ENCODE measurements around the gene GAS2L2.
"Not testable (repeated sequence)": the region's sequence is repeated elsewhere in the genome, so short reads cannot be mapped to it uniquely, and the experiment has no call there.

GAS2L2 gene

DNA sequence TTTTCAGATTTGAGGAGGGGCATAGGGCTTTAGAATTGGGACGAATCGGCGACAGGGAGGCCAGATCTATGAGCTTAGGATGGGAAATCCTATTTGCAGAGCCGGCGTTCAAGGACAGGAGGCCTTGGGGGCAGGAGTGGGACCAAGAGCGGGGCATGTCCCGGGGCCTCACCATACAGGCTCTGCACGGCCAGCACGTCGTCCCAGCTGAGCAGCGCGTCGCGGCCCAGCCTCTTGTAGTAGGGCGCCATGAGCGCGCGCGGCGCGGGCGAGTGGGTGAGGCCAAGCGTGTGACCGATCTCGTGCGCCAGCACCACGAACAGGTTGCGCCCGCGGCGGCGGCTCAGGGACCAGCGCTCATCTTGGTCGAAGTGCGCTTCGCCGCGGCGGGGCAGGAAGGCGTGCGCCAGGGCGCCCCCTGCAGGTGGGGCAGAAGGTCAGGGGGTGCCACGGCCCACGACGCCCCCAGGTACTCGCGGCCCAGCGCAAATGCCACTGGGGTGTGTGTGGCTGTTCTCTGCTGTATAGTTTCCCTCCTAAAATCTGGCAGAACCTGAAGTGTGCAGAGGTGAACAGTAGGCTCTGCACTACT, 17.0 kb upstream of the GAS2L2 start:
- no peak for FAIRE-seq

DNA sequence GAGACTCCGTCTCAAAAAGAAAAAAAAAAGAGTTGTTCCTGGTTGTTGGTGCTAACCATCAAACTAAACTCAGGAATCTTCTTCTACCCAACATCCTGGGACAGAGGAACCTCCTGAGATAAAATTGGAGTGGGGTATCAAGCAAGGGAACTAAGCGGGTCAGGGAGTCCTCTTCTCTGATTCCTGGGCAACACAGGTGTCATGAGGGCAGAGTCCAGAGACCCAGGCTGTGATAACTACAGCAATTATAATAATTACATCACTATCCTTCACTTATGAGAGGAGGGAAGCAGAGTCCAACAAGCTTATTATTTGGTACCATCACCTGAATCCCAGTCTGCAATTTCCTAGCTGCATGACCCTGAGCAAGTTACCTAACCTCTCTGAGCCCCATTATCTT, 15.8 kb upstream of the GAS2L2 start:
- no peak for FAIRE-seq

DNA sequence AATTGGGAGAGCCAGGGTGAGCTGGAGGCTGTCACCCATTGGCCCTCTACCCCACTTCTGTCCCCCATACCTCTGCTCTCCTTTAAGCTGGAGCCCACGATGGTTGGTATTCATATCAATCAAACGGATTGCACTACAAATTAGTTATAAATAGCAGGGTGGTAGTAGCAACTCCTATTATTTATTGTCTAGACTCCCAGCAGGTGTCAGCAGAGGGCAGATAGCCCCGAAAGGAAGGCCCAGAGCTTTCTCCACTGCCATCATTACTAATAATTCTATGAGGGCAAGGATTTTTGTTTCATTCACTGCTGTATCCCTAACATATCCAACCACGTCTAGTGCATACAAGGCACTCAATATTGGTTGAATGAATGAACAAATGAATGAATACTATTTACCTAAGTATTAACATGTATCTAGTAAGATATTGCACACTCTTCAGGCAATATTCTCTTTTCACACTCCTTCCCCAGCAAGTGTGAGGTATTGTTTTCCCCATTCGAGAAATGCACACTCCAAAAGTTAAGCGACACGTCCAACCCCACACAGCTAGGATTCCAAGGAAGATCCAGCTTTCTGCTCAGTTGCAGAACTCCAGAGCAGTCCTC, 14.0 kb upstream of the GAS2L2 start:
- FAIRE-seq: no peak

DNA sequence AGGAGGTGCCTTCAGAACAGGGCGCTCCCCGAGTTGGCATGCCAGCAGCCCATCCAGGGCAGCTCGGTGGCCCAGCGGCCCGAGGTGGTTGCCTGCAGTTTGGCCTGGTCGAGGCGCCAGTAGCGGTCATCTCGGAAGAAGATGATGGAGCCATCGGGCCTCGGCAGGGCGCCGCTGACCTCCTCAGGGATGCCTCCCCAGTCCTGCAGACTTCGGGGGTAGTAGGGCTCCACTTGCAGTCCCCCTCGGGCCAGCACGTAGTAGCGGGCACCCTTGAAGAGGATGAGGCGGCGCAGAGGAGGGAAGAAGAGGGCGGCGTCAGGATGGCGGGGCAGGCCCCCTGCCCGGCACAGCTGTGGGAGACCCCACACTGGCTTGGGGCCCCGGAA, 13.4 kb upstream of the GAS2L2 start:
- FAIRE-seq: no peak

DNA sequence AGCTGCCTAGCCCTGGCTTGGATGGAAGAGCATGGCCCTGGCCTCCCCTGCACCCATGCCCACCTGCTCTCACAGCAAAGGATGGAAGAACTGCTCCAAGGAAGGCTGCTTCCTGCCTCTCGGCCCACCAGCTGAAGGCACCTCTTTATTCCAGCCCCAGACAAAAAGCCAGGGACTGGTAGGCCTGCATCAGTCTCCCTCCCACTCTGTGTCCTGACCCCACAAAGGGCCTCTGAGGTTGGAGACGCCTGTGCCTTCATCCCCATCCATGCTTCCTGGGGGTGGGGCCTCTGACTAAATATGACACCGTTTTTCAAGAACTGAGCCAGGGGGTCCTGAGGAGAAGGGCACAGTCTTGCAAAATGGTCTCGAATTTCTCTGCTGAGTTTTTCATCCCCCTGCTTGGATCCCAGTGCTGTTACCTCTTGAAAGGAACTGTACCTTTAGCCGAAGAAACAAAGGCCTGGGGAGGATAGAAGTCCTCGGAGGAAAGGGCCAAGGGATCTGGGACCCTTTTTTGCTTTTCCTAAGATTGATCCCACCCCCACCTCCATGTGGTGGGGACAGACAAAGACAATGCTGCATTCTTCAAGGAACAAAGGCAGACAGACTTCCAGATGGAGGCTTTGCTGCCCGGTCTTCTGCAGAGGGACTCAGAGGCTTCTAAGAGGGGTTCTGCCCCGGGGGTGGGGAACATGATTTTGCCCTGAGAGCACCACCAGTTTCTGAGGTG, 12.9 kb upstream of the GAS2L2 start:
- FAIRE-seq: no peak

DNA sequence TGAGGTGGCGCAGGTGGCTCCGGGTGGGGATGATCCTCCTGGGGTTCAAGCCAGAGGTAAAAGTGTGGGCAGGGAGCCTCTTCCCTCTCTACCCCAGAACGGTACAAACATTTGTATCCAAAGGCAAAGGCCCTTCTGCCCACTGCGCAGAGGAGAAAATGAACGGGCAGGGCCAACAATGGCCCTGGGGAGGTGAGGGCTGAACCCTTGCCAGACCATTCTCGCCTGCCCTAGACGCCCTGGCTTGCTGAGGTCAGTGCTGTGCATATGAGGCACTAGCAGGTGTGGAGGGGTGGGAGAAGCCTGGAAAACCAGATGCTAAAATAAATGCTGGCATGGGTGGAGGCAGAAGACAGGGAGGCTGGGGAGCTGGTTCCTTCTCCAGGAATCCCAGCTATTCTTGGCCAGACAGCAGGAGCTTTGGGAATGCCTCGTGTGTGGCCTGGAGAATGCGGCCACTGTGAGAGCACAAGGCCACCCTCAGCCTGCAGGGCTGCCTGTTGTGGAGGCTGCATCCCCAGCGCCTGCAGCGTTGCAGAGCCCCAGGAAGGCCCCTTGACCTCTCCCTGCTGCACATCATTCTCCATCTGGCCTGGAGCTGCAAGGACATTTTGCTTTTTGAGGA, 12.2 kb upstream of the GAS2L2 start:
- no peak for FAIRE-seq

DNA sequence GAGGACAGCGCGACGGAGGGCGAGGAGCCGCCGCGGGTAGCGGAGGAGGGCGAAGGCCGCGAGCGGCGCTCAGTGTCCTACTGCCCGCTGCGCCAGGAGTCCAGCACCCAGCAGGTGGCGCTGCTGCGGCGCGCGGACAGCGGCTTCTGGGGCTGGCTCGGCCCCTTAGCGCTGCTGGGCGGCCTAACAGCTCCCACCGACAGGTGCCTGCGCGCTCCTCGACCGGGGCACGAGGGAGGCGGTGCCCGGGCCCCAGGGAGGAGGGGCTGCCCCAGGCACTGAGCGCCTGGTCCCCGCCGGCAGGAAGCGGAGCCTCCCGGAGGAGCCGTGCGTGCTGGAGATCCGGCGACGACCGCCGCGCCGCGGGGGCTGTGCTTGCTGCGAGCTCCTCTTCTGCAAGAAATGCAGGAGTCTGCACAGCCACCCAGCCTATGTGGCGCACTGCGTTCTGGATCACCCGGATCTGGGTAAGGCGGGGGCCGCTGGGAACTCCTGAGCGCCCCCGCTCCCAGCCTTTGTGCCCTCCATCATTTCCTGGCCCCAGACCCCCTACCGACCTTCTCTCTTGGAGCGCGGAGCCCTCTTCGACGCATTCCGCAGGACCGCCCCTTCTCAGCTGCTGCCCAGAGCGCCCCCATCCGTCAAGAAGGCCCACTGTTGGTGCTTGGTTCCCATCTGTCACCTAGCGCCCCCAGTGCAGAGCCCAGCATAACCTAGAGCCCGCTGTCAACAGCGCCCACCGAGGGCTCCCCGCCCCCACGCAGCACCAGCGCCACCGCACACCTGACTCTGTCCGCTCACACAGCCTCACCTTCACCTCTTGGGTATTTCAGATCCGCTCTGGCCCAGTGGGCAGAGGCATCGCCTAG, 11.3 kb upstream of the GAS2L2 start:
- FAIRE-seq: no peak

DNA sequence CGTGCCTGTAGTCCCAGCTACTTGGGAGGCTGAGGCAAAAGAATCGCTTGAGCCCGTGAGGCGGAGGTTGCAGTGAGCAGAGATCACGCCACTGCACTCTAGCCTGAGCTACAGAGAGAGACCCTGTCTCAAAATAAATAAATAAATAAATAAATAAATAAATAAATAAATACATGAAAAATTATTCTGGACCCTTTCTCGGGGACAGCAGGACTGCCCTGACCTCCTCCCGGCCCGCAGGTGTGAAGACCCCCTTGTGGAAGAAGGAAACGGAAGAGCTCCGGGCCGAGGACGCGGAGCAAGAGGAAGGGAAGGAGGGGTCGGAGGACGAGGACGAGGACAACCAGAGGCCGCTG, 10.7 kb upstream of the GAS2L2 start:
- FAIRE-seq: no peak

DNA sequence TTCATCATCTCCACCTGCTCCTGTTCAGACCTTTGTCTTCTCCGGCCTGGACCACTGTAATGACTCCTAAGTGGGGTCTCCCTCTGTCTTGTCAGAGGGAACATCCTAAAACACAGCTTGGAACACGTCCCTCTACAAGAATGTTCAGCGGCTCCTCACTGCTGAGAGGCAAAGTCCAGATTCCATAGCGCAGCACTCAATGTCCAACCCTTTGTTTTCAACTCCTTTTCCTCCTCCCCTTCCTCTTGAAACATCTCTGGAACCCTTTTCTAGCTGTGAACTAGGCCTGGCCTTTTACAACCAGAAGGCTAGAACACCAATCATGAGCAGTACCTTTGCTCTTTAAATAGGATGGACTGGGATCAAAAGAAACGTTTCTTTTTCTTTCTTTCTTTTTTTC, 8.6 kb upstream of the GAS2L2 start:
- FAIRE-seq: no peak

DNA sequence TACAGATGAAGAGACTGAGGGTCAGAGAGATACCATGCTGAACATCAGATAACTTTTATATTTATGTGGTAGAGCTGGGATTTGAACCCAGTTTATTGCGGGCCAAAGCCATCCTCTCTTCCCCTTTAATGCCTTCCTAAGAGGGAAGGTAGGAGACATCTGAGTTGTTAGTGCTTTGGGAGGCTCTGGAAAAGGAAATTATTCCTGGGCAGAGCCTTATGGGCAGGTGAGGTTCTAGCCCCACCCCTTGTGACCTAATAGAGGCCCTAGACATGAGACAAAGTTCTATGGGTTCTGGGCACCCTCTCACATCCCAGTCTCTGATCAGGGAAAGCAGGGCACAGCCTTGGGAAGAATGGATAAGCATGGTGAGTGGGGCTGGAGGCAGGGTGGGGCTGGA, 7.5 kb upstream of the GAS2L2 start, which contains the start of gene C17orf50:
Gene C17orf50 (plus strand): TSS at position 301 of the 400 bp plus-strand sequence. CDS start 55 bp downstream, at position 356.
- no peak for FAIRE-seq

DNA sequence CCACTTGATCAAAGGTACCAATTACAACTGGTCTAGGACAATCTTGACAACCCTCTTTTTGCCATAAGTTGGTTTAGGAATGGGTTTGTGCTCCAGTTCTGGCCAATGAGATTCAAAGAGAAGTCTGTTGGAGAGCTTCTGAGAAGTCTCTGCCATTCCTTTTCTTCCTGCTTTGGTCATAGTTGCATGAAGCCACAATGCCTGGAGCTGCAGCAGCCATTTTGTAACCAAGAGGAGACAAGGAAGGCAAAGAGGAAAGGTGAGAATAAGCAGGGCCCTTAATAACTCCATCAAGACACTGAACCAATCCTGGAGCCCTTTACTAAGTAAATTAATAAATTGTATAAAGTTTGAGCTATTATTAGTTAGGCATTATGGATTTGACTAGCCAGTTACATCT, 4.2 kb upstream of the GAS2L2 start:
- no peak for FAIRE-seq

DNA sequence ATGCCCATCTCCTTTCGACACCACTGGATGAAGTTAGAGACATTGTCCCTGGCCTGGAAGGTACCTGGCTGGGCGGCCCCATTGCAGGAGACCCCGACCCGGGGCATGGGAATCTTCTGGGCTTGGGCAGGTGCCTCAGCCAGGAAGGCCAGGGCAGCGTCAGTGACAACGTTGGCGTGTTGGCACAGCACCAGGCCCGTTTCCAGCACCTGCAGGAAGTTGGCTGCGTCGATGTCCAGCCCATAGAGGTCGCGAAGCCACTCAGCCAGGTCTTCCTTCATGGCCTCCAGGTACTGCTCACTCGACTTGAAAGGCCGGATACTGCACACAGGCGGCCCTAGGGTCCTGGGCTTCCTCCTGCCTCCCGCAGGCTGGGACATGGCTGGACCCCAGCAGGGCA, 568 bp downstream of the GAS2L2 start:
- no peak for FAIRE-seq

DNA sequence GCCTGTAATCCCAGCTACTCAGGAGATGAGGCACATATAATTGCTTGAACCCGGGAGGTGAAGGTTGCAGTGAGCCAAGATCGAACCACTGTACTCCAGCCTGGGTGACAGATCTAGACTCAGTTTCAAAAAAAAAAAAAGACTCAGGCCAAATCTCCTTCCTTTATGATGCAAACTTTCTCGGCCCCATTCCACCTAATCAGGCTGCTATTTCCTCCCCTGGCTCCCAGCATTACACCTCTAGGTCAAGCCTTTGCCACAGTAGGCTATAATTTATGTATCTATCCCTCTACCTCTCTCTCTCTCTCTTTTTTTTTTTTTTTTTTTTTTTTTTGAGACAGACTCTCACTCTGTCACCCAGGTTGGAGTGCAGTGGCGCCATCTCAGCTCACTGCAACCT, 1.5 kb downstream of the GAS2L2 start:
- FAIRE-seq: not testable (repeated sequence)

DNA sequence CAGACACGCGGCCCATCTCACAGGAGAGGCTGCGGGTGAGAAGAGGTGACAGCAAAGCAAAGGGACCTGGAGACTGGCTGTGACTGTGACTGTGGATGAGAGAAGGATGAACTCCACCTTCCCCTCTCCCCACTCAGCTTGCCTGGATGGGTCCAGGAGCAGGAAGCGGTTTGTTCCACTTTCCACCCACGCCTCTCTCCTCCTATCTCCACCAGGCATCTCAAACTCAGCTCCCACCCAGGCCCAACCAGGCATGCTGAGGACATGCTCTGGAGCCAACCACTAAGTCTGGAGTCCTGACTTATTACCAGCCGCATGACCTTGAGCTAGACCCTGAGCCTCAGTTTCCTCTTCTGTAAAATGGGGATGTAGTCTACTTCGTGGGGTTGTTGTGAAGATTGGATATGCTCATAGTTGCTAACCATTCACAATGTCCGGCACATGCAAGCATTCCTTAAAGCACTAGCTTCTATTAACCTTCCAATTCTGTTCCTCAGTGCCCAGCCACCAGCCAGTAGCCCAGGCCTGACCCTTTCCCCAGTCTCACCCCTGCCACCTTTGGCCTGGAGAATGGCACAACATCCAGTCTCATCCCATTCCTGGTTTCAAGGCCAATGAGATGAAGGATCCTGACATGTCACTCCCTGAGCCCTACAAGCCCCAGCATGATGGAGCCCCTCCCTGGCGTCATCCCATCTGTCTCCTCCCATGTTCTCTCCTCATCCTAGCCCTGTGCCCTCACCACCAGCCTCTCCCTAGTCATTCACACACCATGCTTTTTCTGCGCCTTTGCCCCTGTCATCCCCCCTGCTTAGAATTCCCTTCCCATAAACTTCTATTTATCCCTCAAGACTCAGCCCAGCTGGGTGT, 2.3 kb downstream of the GAS2L2 start:
- FAIRE-seq: no peak

DNA sequence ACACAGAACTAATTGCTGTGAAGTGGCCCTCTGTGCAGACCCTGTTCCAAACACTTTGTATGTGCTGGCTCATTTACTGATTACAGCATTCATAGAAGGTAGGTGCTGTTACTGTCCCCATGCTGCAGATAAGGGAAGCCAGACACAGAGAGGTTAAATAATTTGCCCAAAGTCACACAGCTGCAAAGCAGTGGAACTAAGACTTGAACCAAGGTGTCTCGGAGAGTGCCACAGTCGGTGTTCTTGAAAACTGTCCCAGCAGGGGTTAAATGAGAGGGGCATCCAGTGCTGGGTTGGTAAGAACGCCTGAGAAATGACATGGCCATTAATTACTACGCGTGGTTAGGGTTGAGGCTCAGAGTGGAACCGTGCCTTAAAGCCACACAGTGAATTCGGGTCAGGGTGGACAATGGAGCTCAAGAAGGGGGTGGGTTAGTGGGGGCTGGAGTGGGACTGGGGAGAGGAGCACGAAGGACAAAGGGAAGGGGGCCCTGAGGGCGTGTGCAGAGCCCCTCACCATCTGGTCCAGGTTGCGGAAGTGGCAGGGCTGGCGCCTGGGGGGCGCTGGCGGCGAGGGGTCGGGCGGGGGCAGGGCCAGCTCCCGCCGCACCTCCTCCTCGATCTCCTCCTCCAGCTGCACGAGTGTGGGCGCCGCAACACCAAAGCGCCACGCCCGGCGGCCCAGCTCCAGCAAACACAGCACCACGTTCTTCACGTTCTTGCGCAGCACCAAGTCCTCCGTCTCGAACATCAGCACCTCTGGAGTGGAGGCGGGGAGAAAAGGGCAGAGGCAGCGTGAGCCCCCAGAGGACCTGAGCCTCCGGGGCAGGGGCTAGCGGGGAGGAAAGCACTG, 3.3 kb downstream of the GAS2L2 start:
- FAIRE-seq: no peak

DNA sequence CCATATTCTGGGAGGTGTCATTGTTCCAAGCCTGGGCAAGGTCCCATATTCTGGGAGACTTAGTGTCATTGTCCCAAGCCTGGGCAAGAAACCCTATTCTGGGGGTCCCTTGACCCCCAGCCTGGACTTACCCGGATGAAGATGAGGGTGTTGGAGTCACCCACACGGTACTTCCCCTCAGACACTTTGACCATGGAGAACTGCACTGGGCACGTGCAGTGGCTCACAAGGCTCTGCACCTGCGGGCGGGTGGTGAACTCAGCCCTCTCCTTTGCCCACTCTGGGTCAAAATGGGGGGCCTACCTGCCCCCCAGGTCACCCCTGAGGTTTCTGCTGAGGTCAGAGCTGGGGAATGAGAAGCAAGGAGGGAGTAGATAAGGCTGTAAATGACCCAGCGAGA, 4.1 kb downstream of the GAS2L2 start:
- FAIRE-seq: no peak

DNA sequence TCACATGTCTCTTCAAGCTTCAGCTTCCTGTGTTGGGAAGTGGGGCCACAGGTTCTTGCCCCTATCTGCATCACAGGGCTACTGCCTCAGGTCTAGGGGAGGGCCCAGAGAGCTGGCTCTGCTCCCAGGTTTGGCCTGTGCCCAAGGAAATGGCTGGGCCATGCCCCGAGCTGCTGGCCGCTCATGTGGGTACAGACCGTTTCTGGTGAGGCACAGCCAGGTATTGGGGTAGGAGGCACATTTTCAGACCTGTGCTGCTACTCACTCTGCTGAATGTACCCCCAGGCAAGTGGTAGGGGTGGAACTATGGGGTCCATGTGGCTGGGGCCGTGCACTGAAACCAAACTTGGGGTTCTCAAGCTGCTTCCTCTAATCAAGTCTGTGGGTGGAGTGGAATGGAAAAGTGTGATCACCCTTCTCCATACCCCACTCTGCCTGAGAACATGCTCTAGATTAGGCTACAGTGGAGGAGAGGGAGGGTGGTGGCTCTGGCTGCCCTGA, 4.6 kb downstream of the GAS2L2 start:
- no peak for FAIRE-seq

DNA sequence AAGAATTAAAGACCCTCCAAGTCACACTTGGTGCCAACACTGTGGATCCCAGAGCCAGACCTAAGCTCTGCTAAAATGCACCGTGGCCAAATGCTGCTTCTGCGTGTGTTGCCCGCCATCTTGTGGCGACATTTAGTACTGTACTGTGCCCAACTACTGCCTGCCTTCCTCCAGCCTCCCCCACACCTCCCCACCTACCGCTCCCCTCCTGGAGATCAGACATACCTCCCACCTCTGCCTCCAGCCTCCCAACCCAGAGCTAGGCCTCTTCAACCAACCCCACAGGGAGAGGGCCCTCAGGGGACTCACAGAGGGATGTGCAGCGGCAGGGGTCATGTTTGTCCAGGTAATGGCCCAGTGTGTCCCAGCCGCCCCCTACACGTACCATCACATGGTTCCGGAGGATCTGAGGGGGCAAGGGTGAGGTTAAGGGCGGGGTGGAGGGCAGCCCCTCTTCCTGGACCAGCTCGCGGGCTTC, 5.5 kb downstream of the GAS2L2 start:
- FAIRE-seq: no peak

DNA sequence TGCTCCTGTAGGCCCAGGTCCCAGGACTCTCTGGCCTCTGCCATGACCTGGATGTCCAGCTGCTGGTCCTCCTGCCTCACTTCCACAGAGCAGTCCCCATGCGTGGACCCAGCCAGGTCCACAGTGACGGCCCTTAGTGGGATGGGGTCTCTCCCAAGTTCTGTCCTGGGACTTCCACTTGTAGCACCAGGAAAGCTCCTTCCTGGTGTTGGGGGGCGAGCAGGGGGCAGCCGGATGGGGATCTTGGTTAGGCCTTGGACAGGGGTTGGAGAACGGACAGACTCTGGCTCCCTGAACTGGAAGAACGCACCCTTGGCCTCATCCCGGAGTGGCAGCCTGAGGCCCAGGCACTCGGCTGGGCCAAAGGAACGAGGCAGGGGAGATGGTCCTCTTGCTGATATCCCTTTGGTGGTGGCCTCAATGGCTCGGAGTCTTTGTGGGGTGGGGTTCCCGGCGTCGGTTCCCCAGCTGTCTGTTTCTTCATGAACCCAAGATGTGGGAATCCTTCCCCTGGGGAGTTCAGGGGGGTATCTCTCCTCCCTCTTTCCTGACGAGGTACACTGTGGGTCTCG, 7.2 kb downstream of the GAS2L2 start:
- no peak for FAIRE-seq

DNA sequence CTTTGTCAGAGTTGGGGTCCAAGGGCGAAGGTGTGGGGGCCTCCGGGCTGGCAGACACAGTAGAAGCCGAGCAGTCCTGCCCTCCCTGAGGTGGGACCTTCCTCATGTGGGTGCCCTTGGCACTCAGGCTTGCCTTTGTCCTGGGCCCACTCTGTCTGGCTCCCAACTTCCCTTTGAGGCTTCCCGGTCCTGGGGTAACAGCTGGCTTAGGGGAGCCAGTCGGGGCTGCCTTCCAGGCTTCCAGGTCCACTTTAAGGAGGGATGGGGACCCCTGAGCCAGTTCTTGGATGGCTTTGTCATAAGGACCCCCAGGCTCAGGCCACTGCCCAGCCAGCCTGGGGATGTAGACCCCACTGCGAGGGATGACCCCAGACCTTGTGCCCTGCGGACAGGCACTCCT, 7.8 kb downstream of the GAS2L2 start:
- no peak for FAIRE-seq

All from islet of Langerhans (tissue), 1 donor.